ENCODE measurements around the gene KCNH1. TPM values are rescaled to one million over a fixed set of nuclear protein-coding genes. Genes with fewer than 3 reads are reported as not detected.

The KCNH1 gene
- total RNA-seq, 1 donor from 2014 or later = 2.4 TPM

DNA sequence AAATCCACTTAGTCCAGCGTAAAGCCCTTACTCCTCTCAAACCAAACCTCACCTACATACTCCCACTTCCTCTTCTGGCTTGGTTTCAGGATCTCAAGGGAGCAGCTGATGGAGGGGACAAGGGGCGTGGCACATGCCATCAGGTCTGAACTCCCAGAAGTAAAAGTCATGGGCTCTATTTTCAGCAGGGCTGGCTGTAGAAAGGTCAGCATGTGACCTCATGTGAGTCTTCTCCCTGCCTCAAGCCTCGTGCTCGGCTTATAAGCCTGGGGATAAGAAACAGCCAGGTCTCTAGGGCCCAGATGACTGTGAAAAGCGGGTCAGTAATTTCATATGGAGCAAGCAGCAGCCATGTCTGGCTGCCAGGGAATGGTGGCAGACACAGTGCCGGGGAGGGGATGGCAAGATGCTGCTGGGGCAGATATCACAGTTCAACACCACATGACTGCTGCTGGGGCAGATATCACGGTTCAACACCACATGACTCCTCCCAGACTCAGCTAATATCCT is 227.9 kb downstream of the KCNH1 start:
- no peaks in the 10 kb centered on the region for H3K4me1 Mint-ChIP-seq (ENCODE audit: unreplicated experiment)

DNA sequence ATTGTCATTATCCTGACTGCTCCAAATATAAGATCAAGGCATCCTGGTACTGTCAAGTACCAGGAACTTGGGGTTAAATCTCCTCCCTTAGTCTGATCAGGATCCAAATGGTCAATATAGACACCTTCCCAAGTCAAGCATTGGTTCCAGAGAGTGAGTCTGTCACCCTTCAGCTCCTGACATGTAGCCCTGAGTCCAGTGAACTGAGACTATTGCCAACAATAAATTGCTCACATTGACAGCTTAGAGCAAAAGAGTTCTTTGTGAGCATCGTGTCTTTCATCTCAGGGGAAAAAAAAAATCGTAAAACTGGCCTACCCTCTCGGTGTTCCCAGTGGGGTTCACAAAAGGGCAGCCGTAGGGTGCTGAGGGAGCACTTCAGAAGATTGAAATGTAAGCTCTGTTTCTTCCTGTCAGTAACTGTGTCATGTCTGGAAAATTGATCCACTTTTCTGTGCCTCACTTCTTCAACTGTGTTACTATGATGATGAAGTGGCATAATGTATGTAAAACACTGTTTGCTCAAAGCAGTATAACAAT is 228.5 kb downstream of the KCNH1 start:
- H3K27ac Mint-ChIP-seq = no peak overlapping the region
- peaks cover 15% of the 10 kb centered on the region for H3K27me3 Mint-ChIP-seq
- no peaks in the 10 kb centered on the region for H3K9me3 Mint-ChIP-seq
- H3K4me3 Mint-ChIP-seq = no peak overlapping the region
- no peak for DNase-seq (ENCODE audit: extremely low spot score, unreplicated experiment)
- H3K36me3 Mint-ChIP-seq = no peaks in the 10 kb centered on the region
- no peaks in the 10 kb centered on the region for H3K4me1 Mint-ChIP-seq (ENCODE audit: unreplicated experiment)
- TF ChIP-seq, protein P1, sequence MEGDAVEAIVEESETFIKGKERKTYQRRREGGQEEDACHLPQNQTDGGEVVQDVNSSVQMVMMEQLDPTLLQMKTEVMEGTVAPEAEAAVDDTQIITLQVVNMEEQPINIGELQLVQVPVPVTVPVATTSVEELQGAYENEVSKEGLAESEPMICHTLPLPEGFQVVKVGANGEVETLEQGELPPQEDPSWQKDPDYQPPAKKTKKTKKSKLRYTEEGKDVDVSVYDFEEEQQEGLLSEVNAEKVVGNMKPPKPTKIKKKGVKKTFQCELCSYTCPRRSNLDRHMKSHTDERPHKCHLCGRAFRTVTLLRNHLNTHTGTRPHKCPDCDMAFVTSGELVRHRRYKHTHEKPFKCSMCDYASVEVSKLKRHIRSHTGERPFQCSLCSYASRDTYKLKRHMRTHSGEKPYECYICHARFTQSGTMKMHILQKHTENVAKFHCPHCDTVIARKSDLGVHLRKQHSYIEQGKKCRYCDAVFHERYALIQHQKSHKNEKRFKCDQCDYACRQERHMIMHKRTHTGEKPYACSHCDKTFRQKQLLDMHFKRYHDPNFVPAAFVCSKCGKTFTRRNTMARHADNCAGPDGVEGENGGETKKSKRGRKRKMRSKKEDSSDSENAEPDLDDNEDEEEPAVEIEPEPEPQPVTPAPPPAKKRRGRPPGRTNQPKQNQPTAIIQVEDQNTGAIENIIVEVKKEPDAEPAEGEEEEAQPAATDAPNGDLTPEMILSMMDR (conservative IDR thresholded peaks at IDR 0.05) = no peak

More for the DNA sequence above, 227.9 kb downstream of the KCNH1 start:
- no peak overlapping the region for H3K4me3 Mint-ChIP-seq
- peaks cover 9% of the 10 kb centered on the region for H3K27me3 Mint-ChIP-seq
- DNase-seq (ENCODE audit: extremely low spot score, unreplicated experiment) = no peak
- TF ChIP-seq, protein P1 (conservative IDR thresholded peaks at IDR 0.05) = no peak
- H3K36me3 Mint-ChIP-seq = no peaks in the 10 kb centered on the region
- no peaks in the 10 kb centered on the region for H3K9me3 Mint-ChIP-seq
- H3K27ac Mint-ChIP-seq = no peak overlapping the region

DNA sequence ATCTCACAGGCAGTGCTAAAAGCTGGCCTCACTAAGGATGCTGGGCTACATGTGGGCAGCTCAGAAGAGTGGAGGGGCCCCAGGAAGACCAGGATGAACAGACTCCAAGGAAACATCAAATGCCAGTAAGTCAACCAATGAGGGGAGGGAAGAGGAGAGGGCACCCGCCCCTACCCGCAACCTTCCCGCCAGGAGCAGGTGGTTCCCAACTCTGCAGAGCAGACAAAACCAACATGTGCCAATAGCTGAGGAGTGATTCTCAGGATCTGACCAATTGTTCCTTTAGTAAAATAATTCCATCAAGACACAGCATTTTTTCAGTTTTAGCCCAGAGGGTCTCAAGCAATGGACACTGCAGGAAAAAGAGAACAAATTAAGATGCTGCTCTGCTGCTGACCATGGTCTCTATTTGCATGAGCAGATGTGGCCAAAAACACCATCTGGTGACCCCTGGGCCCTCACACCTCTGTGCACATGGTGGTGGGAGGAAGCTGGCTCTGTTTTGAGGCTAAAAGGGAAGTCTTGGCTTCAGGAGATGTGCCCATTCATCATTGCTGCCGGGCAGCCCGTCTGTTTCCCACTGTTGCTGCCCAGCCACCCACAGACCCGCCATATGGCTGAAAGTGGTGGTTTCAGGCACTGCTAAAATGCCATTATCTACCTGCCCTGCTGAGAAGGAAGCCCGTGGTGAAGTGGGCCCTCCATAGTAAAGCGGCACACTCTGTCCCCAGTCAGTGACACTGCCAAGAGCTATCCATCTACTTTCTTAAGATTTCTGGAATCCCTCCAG is 231.8 kb downstream of the KCNH1 start:
- H3K27me3 Mint-ChIP-seq = peaks cover 19% of the 10 kb centered on the region
- no peaks in the 10 kb centered on the region for H3K4me1 Mint-ChIP-seq (ENCODE audit: unreplicated experiment)
- H3K4me3 Mint-ChIP-seq = no peak overlapping the region
- H3K27ac Mint-ChIP-seq = no peak overlapping the region
- no peaks in the 10 kb centered on the region for H3K9me3 Mint-ChIP-seq
- TF ChIP-seq, protein P1 (conservative IDR thresholded peaks at IDR 0.05) = no peak
- H3K36me3 Mint-ChIP-seq = no peaks in the 10 kb centered on the region
- DNase-seq (ENCODE audit: extremely low spot score, unreplicated experiment) = no peak

DNA sequence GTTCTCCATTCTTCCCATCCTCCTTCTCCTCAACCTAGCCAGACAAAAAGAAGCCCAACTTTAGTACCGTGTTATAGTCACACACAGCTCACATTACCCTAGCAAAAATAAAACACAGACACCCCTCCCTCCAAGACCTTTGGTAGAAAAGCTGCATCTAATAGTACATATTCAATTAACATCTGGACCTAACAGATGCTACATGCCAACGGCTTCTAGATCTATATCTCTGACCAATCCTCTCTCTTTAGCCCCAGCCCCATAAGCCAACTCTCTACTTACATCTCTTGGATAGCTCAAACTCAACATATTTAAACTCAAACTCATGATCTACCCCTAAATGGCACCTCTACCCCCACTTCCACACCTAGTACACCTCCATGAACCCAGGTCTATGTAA is 233.1 kb downstream of the KCNH1 start:
- H3K4me1 Mint-ChIP-seq (ENCODE audit: unreplicated experiment) = no peaks in the 10 kb centered on the region
- H3K36me3 Mint-ChIP-seq = no peaks in the 10 kb centered on the region
- H3K9me3 Mint-ChIP-seq = no peaks in the 10 kb centered on the region
- H3K4me3 Mint-ChIP-seq = no peak overlapping the region
- peaks cover 19% of the 10 kb centered on the region for H3K27me3 Mint-ChIP-seq
- TF ChIP-seq, protein P1 (conservative IDR thresholded peaks at IDR 0.05) = no peak
- H3K27ac Mint-ChIP-seq = no peak overlapping the region
- no peak for DNase-seq (ENCODE audit: extremely low spot score, unreplicated experiment)

DNA sequence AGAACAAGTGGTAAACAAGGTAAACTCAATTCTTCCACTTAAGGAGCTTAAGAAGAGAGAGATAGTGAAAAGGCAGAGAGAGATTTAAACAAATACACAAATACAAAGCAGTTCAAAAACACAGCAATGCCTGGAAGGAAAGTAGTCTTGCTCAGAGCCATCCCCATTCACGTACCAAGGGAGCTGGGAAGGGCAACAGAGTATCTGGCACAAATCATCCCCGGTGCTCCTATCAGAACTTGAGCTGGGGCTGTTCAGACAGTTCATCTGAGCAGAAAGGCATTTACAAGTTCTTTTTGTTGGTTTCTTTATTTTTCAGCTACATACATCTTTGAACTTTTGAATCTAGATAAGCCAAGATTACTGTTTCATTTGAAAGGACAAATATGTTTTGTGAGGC is 233.9 kb downstream of the KCNH1 start:
- no peaks in the 10 kb centered on the region for H3K4me1 Mint-ChIP-seq (ENCODE audit: unreplicated experiment)
- DNase-seq (ENCODE audit: extremely low spot score, unreplicated experiment) = no peak
- no peak overlapping the region for H3K4me3 Mint-ChIP-seq
- TF ChIP-seq, protein P1 (conservative IDR thresholded peaks at IDR 0.05) = no peak
- H3K27me3 Mint-ChIP-seq = peaks cover 19% of the 10 kb centered on the region
- H3K36me3 Mint-ChIP-seq = no peaks in the 10 kb centered on the region
- no peak overlapping the region for H3K27ac Mint-ChIP-seq
- H3K9me3 Mint-ChIP-seq = no peaks in the 10 kb centered on the region

All from type B pancreatic cell (in vitro differentiated cells).